ENCODE data around the gene LRP2. TPM values are rescaled to one million over a fixed set of nuclear protein-coding genes. Genes with fewer than 3 reads are reported as not detected.

Gene LRP2
- total RNA-seq, 4 donors from 2014 or later, result not detected

DNA sequence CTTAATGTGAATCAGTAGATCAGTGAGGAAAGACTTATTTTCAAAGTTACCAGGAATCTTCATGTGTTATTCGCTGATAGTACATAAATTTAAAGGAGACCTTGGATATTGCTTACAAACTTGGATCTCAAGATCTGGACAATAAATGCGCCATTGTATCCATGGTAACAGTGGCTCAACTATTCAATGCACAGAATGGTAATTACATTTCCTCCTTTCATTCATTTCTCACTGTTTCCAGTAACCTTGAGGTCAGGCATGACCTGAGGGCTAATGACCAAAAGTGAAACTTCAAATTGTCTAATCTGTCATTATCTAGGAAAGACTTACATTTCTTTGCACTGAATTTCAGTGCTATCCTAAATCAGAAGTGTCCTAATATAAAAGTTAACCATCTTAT is 8.1 kb downstream of the LRP2 start:
- no peak for ATAC-seq
- Histone ChIP-seq H3K27ac (no peak overlapping the region), H3K9me3 (no peaks in the 10 kb centered on the region), H3K27me3 (peaks cover 0 to 10% (median 4%) of the 10 kb centered on the region in 3 donors), H3K4me1 (no peaks in the 10 kb centered on the region), H3K4me3 (no peak overlapping the region), H3K36me3 (no peaks in the 10 kb centered on the region)
- in situ Hi-C loops (cut with MboI; ENCODE audit: low sequenced_read_pairs in 4 of 4) (no loop called here), intact Hi-C loops (cut with DNase I; ENCODE audit: low total_unique reads) (no loop called here)
- TF ChIP-seq, protein P1, sequence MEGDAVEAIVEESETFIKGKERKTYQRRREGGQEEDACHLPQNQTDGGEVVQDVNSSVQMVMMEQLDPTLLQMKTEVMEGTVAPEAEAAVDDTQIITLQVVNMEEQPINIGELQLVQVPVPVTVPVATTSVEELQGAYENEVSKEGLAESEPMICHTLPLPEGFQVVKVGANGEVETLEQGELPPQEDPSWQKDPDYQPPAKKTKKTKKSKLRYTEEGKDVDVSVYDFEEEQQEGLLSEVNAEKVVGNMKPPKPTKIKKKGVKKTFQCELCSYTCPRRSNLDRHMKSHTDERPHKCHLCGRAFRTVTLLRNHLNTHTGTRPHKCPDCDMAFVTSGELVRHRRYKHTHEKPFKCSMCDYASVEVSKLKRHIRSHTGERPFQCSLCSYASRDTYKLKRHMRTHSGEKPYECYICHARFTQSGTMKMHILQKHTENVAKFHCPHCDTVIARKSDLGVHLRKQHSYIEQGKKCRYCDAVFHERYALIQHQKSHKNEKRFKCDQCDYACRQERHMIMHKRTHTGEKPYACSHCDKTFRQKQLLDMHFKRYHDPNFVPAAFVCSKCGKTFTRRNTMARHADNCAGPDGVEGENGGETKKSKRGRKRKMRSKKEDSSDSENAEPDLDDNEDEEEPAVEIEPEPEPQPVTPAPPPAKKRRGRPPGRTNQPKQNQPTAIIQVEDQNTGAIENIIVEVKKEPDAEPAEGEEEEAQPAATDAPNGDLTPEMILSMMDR (IDR thresholded peaks at IDR 0.05 in 4 of 5, conservative IDR thresholded peaks at IDR 0.05 in 1 of 5), result no peak
- TF ChIP-seq POLR2A (IDR thresholded peaks at IDR 0.05), result no peak
- DNase-seq, result no peak

DNA sequence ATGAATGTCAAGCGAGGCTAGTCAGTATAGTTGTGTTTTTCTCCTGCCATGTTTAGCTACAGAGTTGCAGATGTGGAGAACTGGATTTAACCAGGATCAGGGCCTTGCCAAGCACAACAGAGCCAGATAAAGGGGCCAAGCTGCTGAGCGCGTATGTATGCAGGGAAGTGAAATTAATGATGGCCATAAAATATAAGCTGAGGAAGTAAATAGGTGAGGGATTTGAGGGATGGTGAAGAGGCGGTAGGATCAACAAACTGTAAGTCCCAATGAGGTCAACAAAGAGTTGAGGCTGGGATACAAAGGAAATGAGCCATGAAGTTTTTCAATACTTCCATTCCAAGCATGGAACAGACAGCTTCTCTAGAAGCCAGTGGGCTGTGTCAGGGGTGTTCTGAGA is 10.6 kb downstream of the LRP2 start:
- no peak for TF ChIP-seq POLR2A (IDR thresholded peaks at IDR 0.05)
- TF ChIP-seq, protein P1 (IDR thresholded peaks at IDR 0.05 in 4 of 5, conservative IDR thresholded peaks at IDR 0.05 in 1 of 5), result no peak
- DNase-seq (no peak), ATAC-seq (no peak)
- Histone ChIP-seq H3K4me3 (no peak overlapping the region), H3K27ac (no peak overlapping the region), H3K36me3 (no peaks in the 10 kb centered on the region), H3K27me3 (no peaks in the 10 kb centered on the region), H3K9me3 (no peaks in the 10 kb centered on the region), H3K4me1 (no peaks in the 10 kb centered on the region)
- in situ Hi-C loops (cut with MboI; ENCODE audit: low sequenced_read_pairs in 4 of 4) (no loop called here), intact Hi-C loops (cut with DNase I; ENCODE audit: low total_unique reads) (no loop called here)

DNA sequence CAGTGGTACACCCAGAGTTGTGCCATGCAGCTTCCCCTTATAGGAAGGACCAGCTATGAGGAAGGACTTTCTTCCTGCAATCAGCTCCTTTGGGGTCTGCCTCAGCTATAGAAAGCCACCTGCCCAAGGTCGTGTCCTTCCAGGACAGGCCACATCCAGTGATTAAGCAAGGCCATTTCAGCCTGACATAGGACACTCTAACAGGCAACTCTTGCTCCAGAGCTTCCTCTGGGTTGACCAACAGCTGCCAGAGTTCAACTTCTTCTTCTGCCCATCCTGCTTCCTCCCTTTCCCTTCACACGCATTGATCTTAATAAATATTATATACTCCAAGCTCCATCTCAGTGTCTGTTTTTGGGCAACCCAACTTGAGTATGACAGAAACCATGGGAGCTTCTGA is 12.8 kb downstream of the LRP2 start:
- ATAC-seq, result no peak
- in situ Hi-C loops (cut with MboI; ENCODE audit: low sequenced_read_pairs in 4 of 4), result no loop called here
- H3K4me1 ChIP-seq, result no peaks in the 10 kb centered on the region
- H3K27me3 ChIP-seq, result no peaks in the 10 kb centered on the region
- H3K4me3 ChIP-seq, result no peak overlapping the region
- H3K9me3 ChIP-seq, result no peaks in the 10 kb centered on the region
- no peaks in the 10 kb centered on the region for H3K36me3 ChIP-seq
- no peak overlapping the region for H3K27ac ChIP-seq
- intact Hi-C loops (cut with DNase I; ENCODE audit: low total_unique reads), result no loop called here
- DNase-seq, result no peak
- TF ChIP-seq, protein P1 (IDR thresholded peaks at IDR 0.05 in 4 of 5, conservative IDR thresholded peaks at IDR 0.05 in 1 of 5), result no peak
- no peak for TF ChIP-seq POLR2A (IDR thresholded peaks at IDR 0.05)

DNA sequence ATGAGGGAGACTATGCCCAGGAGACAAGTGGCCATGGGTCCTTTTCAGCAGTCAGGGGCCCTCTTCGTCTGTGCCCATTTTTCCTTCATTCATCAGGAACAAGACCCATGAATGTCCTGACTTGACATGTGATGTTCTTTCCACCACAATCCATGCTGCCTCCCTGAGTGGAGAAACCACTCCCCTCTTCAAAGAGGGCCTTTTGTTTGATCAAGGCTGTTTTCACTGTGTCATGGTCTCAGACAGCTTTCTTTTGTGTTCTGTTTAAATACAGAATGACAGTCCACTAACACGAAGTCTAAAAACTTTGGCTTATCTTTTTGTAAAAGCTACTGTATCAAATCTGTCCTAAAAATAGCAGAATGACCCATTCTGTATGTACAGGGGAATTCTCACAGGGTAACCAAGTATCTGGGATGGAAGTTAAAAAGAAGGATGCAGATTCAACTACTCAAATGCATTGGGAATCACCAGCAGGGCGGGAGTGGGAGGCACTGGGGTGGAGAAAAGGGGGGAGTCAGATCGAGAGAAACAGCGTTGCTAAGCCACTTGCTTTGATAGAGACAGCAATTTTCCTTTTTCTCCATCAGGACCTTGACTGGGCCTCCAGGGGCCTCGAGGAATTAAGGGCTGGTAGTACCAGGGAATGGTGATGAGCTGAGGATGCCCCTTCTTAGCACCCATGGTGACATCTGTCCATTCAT is 13.9 kb downstream of the LRP2 start:
- Histone ChIP-seq H3K4me3 (no peak overlapping the region), H3K27ac (no peak overlapping the region), H3K4me1 (no peaks in the 10 kb centered on the region), H3K27me3 (no peaks in the 10 kb centered on the region), H3K36me3 (no peaks in the 10 kb centered on the region), H3K9me3 (no peaks in the 10 kb centered on the region)
- DNase-seq (no peak), ATAC-seq (no peak)
- in situ Hi-C loops (cut with MboI; ENCODE audit: low sequenced_read_pairs in 4 of 4) (no loop called here), intact Hi-C loops (cut with DNase I; ENCODE audit: low total_unique reads) (no loop called here)
- TF ChIP-seq POLR2A (IDR thresholded peaks at IDR 0.05), result no peak
- TF ChIP-seq, protein P1 (IDR thresholded peaks at IDR 0.05 in 4 of 5, conservative IDR thresholded peaks at IDR 0.05 in 1 of 5), result no peak
